Measurements from ENCODE around the gene ATP1A4. TPM values are rescaled to one million over a fixed set of nuclear protein-coding genes. Genes with fewer than 3 reads are reported as not detected.

Gene ATP1A4
- total and polyA plus RNA-seq, 2 of the 13 experiments (the other 11 are each of a cell fraction or from before 2014, with no cell fraction given) = not detected

DNA sequence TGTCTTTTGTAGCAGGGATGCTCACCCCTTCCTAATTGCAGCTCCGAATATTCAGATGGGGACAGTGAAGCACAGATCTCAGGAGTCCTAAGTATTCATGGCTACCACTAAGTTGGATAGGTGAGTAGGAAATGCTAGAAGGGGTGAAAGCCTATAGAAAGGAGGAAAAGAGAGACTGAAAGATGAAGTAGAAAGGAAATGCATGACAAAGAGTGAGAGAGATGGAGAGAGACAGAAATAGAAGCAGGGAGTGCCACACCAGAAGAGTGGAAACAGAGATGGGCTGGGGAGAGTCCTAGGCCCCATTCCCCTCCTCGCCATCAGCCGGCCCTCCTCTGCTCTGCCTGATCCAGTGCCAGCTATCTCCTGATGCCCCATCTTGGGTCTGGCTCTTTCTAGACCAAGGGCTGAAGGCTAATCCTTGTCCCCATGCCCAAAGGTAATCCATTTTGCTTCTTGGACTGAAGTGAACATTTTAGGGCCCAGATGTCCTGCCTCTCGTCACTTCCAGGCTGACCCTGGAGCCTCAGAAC is 55.8 kb downstream of the ATP1A4 start (continued):
- TF ChIP-seq, protein P1, sequence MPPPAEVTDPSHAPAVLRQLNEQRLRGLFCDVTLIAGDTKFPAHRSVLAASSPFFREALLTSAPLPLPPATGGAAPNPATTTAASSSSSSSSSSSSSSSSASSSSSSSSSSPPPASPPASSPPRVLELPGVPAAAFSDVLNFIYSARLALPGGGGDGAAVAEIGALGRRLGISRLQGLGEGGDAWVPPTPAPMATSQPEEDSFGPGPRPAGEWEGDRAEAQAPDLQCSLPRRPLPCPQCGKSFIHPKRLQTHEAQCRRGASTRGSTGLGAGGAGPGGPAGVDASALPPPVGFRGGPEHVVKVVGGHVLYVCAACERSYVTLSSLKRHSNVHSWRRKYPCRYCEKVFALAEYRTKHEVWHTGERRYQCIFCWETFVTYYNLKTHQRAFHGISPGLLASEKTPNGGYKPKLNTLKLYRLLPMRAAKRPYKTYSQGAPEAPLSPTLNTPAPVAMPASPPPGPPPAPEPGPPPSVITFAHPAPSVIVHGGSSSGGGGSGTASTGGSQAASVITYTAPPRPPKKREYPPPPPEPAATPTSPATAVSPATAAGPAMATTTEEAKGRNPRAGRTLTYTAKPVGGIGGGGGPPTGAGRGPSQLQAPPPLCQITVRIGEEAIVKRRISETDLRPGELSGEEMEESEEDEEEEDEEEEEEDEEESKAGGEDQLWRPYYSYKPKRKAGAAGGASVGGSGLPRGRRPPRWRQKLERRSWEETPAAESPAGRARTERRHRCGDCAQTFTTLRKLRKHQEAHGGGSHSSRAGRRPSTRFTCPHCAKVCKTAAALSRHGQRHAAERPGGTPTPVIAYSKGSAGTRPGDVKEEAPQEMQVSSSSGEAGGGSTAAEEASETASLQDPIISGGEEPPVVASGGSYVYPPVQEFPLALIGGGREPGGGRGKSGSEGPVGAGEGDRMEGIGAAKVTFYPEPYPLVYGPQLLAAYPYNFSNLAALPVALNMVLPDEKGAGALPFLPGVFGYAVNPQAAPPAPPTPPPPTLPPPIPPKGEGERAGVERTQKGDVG (CRISPR knock-in tag; IDR thresholded peaks at IDR 0.05; ENCODE audit: borderline replicate concordance) = no peak
- TF ChIP-seq, protein P2, sequence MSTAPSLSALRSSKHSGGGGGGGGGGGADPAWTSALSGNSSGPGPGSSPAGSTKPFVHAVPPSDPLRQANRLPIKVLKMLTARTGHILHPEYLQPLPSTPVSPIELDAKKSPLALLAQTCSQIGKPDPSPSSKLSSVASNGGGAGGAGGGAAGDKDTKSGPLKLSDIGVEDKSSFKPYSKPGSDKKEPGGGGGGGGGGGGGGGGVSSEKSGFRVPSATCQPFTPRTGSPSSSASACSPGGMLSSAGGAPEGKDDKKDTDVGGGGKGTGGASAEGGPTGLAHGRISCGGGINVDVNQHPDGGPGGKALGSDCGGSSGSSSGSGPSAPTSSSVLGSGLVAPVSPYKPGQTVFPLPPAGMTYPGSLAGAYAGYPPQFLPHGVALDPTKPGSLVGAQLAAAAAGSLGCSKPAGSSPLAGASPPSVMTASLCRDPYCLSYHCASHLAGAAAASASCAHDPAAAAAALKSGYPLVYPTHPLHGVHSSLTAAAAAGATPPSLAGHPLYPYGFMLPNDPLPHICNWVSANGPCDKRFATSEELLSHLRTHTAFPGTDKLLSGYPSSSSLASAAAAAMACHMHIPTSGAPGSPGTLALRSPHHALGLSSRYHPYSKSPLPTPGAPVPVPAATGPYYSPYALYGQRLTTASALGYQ (CRISPR knock-in tag; IDR thresholded peaks at IDR 0.05) = no peak
- no peak for TF ChIP-seq ZFX (CRISPR knock-in tag; IDR thresholded peaks at IDR 0.05; ENCODE audit: low read depth)
- no peak for TF ChIP-seq MBNL3 (CRISPR knock-in tag; conservative IDR thresholded peaks at IDR 0.05)
- TF ChIP-seq TGIF2 (CRISPR knock-in tag; IDR thresholded peaks at IDR 0.05) = no peak

DNA sequence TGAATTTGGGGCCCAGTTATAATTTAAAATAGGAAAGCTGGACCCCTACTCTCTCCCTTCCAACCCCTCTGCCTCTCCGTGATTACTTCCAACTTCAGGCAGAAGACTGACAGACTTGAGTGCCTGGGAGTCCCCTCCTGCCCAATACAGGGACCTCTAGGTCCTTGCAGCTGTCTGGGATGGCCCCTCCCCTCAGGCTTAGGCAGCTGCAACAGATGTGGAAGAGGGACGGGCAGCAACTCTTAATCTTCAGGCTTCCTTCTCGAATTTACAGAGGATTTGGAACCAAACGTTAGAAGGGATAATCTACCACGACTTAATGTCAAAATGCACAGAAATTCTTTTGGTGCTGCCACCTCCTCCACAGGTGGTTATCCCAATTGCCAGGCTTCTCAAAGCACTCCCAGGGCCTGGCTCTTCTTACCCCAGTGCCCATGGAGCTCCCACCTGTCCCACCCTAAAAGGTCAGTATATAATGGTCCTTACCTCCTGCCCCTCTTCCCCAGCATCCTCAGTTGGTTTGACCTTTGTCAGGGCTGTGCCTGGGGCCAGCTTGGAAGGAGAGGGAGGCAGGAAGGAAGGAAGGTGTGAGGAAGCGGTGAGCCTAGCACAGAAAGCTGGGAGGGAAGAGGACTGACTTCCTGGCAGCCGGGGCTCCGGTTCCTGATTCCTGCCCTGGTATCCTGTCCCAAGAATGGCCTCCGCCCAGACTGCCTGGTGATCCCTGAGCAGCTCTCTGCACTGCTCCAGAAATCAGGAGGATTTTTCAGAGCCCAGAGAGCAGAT is 56.6 kb downstream of the ATP1A4 start:
- POLR2A ChIA-PET = interaction anchor here (1.2 kb wide), 1 partner anchor 44 kb away, joined by 3 read pairs; no protein-coding TSS in a partner anchor
- CTCF ChIA-PET (ENCODE audit: low intra/inter-chr PET ratio, low total read pairs) = no interaction called here
- TF ChIP-seq SP2 (CRISPR knock-in tag; IDR thresholded peaks at IDR 0.05) (no peak), EZH2 (conservative IDR thresholded peaks at IDR 0.05; ENCODE audit: low read depth, low read length) (no peak), RBAK (CRISPR knock-in tag; IDR thresholded peaks at IDR 0.05) (no peak), RARG (CRISPR knock-in tag; IDR thresholded peaks at IDR 0.05; ENCODE audit: low read depth) (no peak), BCL6 (CRISPR knock-in tag; IDR thresholded peaks at IDR 0.05) (no peak), MTF1 (CRISPR knock-in tag; IDR thresholded peaks at IDR 0.05) (no peak)
- TF ChIP-seq, protein P3, sequence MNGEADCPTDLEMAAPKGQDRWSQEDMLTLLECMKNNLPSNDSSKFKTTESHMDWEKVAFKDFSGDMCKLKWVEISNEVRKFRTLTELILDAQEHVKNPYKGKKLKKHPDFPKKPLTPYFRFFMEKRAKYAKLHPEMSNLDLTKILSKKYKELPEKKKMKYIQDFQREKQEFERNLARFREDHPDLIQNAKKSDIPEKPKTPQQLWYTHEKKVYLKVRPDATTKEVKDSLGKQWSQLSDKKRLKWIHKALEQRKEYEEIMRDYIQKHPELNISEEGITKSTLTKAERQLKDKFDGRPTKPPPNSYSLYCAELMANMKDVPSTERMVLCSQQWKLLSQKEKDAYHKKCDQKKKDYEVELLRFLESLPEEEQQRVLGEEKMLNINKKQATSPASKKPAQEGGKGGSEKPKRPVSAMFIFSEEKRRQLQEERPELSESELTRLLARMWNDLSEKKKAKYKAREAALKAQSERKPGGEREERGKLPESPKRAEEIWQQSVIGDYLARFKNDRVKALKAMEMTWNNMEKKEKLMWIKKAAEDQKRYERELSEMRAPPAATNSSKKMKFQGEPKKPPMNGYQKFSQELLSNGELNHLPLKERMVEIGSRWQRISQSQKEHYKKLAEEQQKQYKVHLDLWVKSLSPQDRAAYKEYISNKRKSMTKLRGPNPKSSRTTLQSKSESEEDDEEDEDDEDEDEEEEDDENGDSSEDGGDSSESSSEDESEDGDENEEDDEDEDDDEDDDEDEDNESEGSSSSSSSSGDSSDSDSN (CRISPR knock-in tag; IDR thresholded peaks at IDR 0.05) = no peak
- TF ChIP-seq, protein P4, sequence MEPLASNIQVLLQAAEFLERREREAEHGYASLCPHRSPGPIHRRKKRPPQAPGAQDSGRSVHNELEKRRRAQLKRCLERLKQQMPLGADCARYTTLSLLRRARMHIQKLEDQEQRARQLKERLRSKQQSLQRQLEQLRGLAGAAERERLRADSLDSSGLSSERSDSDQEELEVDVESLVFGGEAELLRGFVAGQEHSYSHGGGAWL (CRISPR knock-in tag; IDR thresholded peaks at IDR 0.05) = no peak

More for the DNA sequence above, 56.6 kb downstream of the ATP1A4 start:
- no peak for DNase-seq (ENCODE audit: low spot score)
- Histone ChIP-seq H3K36me3 (replicated peaks in 1 of 2; ENCODE audit: control insufficient read depth in 1 of 2, insufficient read depth in 2 of 2, low read length in 2 of 2) (peaks cover 10 to 18% of the 10 kb centered on the region in 2 experiments; a peak in 4 of 5 replicates), H3K27ac (ENCODE audit: extremely low read length, insufficient read depth, low read length) (no peak overlapping the region), H3K4me2 (ENCODE audit: low read depth, low read length) (no peak overlapping the region), H3K79me2 (ENCODE audit: insufficient read depth, low read length) (peaks cover 2% of the 10 kb centered on the region), H2AFZ (ENCODE audit: low read length) (no peak overlapping the region), H3K4me1 (ENCODE audit: insufficient read depth, low read length) (peaks cover 32% of the 10 kb centered on the region), H3K27me3 (ENCODE audit: control insufficient read depth in 1 of 2, insufficient read depth in 2 of 2, low read length in 2 of 2) (no peaks in the 10 kb centered on the region), H3K4me3 (replicated peaks in 1 of 3; ENCODE audit: insufficient read depth in 1 of 3, low read depth in 2 of 3, low read length in 3 of 3) (no peak overlapping the region), H3K9me3 (ENCODE audit: low read length) (no peaks in the 10 kb centered on the region), H4K20me1 (ENCODE audit: insufficient read depth, low read length) (no peaks in the 10 kb centered on the region), H3K9ac (ENCODE audit: insufficient read depth, low read depth, low read length) (no peak overlapping the region)
- BruUV-seq (replicated peaks) = no TSS peak
- in situ Hi-C loops (cut with HindIII; ENCODE audit: extremely low pct_ligation_motif_present, low pct_unique_long_range_greater_than_20kb) (no loop called here), intact Hi-C loops (cut with micrococcal nuclease; ENCODE audit: unreplicated experiment) (no loop called here)
- no peak for FAIRE-seq
- ATAC-seq = no peak
- 89% methylated on average over 9 of the region's 9 CpGs for WGBS (ENCODE audit: low lambda C conversion rate)

Data from HepG2 (cell line).